Hepatocyte (in vitro differentiated cells): ENCODE data around the gene TP53TG5. TPM values are rescaled to one million over a fixed set of nuclear protein-coding genes. Genes with fewer than 3 reads are reported as not detected.

ENCODE experiments used
- DNase-seq: peaks from one replicate; pipeline ENCODE4 v3.0.0-alpha.2; 2016; ENCODE audit warnings: low spot score
- H2AFZ ChIP-seq: fragments of 200-600 bp; sonication (generic); 2 replicates; pipeline ENCODE4 v1.6.0; 2016; ENCODE audit warnings: antibody characterized with exemption, mild to moderate bottlenecking
- H3K27ac ChIP-seq: fragments of 200-600 bp; sonication (generic); 2 replicates; pipeline ENCODE4 v1.5.1; 2016; ENCODE audit warnings: mild to moderate bottlenecking
- H3K27me3 ChIP-seq: fragments of 200-600 bp; sonication (generic); 2 replicates; pipeline ENCODE4 v1.6.1; 2016
- H3K36me3 ChIP-seq: fragments of 200-600 bp; sonication (generic); replicated peaks from 2 replicates; pipeline ENCODE4 v1.5.1; 2016; ENCODE audit warnings: low read depth; ENCODE audit not compliant: insufficient read depth
- H3K4me1 ChIP-seq: fragments of 200-600 bp; sonication (generic); 2 replicates; pipeline ENCODE4 v1.5.1; 2016; ENCODE audit warnings: mild to moderate bottlenecking, moderate library complexity; ENCODE audit not compliant: insufficient read depth
- H3K4me2 ChIP-seq: fragments of 200-600 bp; sonication (generic); 2 replicates; pipeline ENCODE4 v1.6.0; 2016
- H3K4me3 ChIP-seq: fragments of 200-600 bp; sonication (generic); 2 replicates; pipeline ENCODE4 v1.5.1; 2016; ENCODE audit warnings: mild to moderate bottlenecking
- H3K79me2 ChIP-seq: fragments of 200-600 bp; sonication (generic); 2 replicates; pipeline ENCODE4 v1.6.0; 2017; ENCODE audit warnings: mild to moderate bottlenecking
- H3K9me2 ChIP-seq: fragments of 200-600 bp; sonication (generic); replicated peaks from 2 replicates; pipeline ENCODE4 v1.6.0; 2017; ENCODE audit warnings: mild to moderate bottlenecking; ENCODE audit not compliant: insufficient read depth
- H3K9me3 ChIP-seq: fragments of 200-600 bp; sonication (generic); 2 replicates; pipeline ENCODE4 v1.5.1; 2016; ENCODE audit warnings: low read depth, mild to moderate bottlenecking
- H4K20me1 ChIP-seq: fragments of 200-600 bp; sonication (generic); 2 replicates; pipeline ENCODE4 v1.6.0; 2016; ENCODE audit warnings: mild to moderate bottlenecking; ENCODE audit not compliant: insufficient read depth, poor library complexity, severe bottlenecking
- CTCF ChIP-seq: fragments of 200-600 bp; sonication (generic); IDR thresholded peaks from 2 replicates; pipeline ENCODE4 v1.5.1; 2016; ENCODE audit warnings: antibody characterized with exemption, mild to moderate bottlenecking; ENCODE audit not compliant: poor library complexity
- EZH2 ChIP-seq: fragments of 200-600 bp; sonication (generic); IDR thresholded peaks from 2 replicates; pipeline ENCODE4 v1.6.1; 2016; ENCODE audit warnings: antibody characterized with exemption, mild to moderate bottlenecking, borderline replicate concordance
- EZH2phosphoT487 ChIP-seq: fragments of 200-600 bp; sonication (generic); IDR thresholded peaks from one replicate; pipeline ENCODE4 v1.6.1; 2018; ENCODE audit warnings: antibody characterized with exemption, mild to moderate bottlenecking, low read depth, moderate library complexity; ENCODE audit not compliant: unreplicated experiment, severe bottlenecking
- WGBS: methylation state at CpG from one replicate; pipeline ENCODE4 v1.1.6; 2016; ENCODE audit warnings: low lambda C conversion rate; ENCODE audit errors: missing lambda C conversion rate; 5-methylcytosine and 5-hydroxymethylcytosine counted together
- polyA plus RNA-seq: library from polyadenylated mRNA; unstranded; fragments of >200 nt; fragmentation: Nextera tagmentation; extraction: Ambion mirVana; gene quantifications from 2 replicates; pipeline ENCODE4 v1.2.1, GENCODE V29; 2016
- total RNA-seq: library from RNA; depleted of rRNA; stranded (reverse); fragments of >200 nt; gene quantifications from 2 replicates; pipeline ENCODE4 v1.2.3, GENCODE V29; 2014

TP53TG5 gene
- total and polyA plus RNA-seq, 2 experiments from 2014 or later, result not detected

GRCh38 chr20:45355209-45356084, 22.7 kb downstream of the TP53TG5 start:
- DNase-seq, result peak; percentile 66
- 39% methylated on average over 5 of the region's 5 CpGs for WGBS
- TF ChIP-seq CTCF (no peak), EZH2 (no peak), EZH2phosphoT487 (no peak)

GRCh38 chr20:45354423-45355208, 23.5 kb downstream of the TP53TG5 start:
- Histone ChIP-seq H3K27ac (peak overlapping the region; percentile 19), H3K4me2 (peak overlapping the region; percentile 44)
- TF ChIP-seq CTCF, result no peak
- no peak for TF ChIP-seq EZH2phosphoT487
- TF ChIP-seq EZH2, result no peak

More at GRCh38 chr20:45355209-45356084, 22.7 kb downstream of the TP53TG5 start:
- Histone ChIP-seq H3K4me1 (peaks cover 10% of the 10 kb centered on the region), H3K4me3 (no peak overlapping the region), H3K36me3 (no peaks in the 10 kb centered on the region), H3K9me3 (no peaks in the 10 kb centered on the region), H2AFZ (no peak overlapping the region), H3K4me2 (peak overlapping the region; percentile 44), H3K79me2 (no peaks in the 10 kb centered on the region), H3K27me3 (no peaks in the 10 kb centered on the region), H4K20me1 (no peaks in the 10 kb centered on the region), H3K9me2 (no peaks in the 10 kb centered on the region), H3K27ac (peak overlapping the region; percentile 54)

GRCh38 chr20:45353746-45354145, 24.4 kb downstream of the TP53TG5 start:
- Histone ChIP-seq H3K4me3 (no peak overlapping the region), H3K27ac (no peak overlapping the region), H3K36me3 (no peaks in the 10 kb centered on the region), H4K20me1 (no peaks in the 10 kb centered on the region), H3K9me2 (no peaks in the 10 kb centered on the region), H3K9me3 (no peaks in the 10 kb centered on the region), H2AFZ (no peak overlapping the region), H3K79me2 (no peaks in the 10 kb centered on the region), H3K27me3 (no peaks in the 10 kb centered on the region), H3K4me1 (peaks cover 6% of the 10 kb centered on the region), H3K4me2 (no peak overlapping the region)
- 89% methylated on average over 1 of the region's 1 CpG for WGBS
- no peak for TF ChIP-seq EZH2phosphoT487
- no peak for TF ChIP-seq CTCF
- TF ChIP-seq EZH2, result no peak
- DNase-seq, result no peak

More at GRCh38 chr20:45354423-45355208, 23.5 kb downstream of the TP53TG5 start:
- 63% methylated on average over 9 of the region's 9 CpGs for WGBS
- peaks cover 6% of the 10 kb centered on the region for H3K4me1 ChIP-seq
- no peaks in the 10 kb centered on the region for H3K9me3 ChIP-seq
- H3K27me3 ChIP-seq, result no peaks in the 10 kb centered on the region
- no peaks in the 10 kb centered on the region for H3K79me2 ChIP-seq
- H3K9me2 ChIP-seq, result no peaks in the 10 kb centered on the region
- H3K4me3 ChIP-seq, result no peak overlapping the region
- H4K20me1 ChIP-seq, result no peaks in the 10 kb centered on the region
- H2AFZ ChIP-seq, result no peak overlapping the region
- no peaks in the 10 kb centered on the region for H3K36me3 ChIP-seq
- no peak for DNase-seq
